RCC 7860 (cell line): Measurements from ENCODE around the gene GTF2H4.
"Not testable (repeated sequence)": the region's sequence is repeated elsewhere in the genome, so short reads cannot be mapped to it uniquely, and the experiment has no call there.

Source experiments
- DNase-seq: peaks from one replicate; pipeline ENCODE4 v3.0.0-alpha.2; 2015; ENCODE audit warnings: low spot score
- FAIRE-seq: peaks from 2 replicates; lab custom pipeline; 2012; peaks lifted over from hg19 to GRCh38; lab: Jason Lieb, UNC

The GTF2H4 gene

GRCh38 chr6:30917487-30917886 lies 9.5 kb downstream of the GTF2H4 start:
- FAIRE-seq (no peak), DNase-seq (no peak)

GRCh38 chr6:30918670-30919069 lies 10.7 kb downstream of the GTF2H4 start:
- no peak for FAIRE-seq
- DNase-seq, result no peak

GRCh38 chr6:30922447-30922852 lies 14.4 kb downstream of the GTF2H4 start:
- no peak for DNase-seq
- no peak for FAIRE-seq

- FAIRE-seq, DNase-seq: not testable (repeated sequence)
Observed at GRCh38 chr6:30924040-30924627, 16.1 kb downstream of the GTF2H4 start.

- DNase-seq, result peak; percentile 37
- no peak for FAIRE-seq
Observed at GRCh38 chr6:30926644-30927043, 18.6 kb downstream of the GTF2H4 start.

GRCh38 chr6:30927080-30927479 lies 19.1 kb downstream of the GTF2H4 start:
- not testable (repeated sequence) for DNase-seq, FAIRE-seq

- no peak for FAIRE-seq
- DNase-seq, result no peak
Observed at GRCh38 chr6:30928677-30929076, 20.7 kb downstream of the GTF2H4 start.

GRCh38 chr6:30930506-30930905 lies 22.5 kb downstream of the GTF2H4 start:
- DNase-seq (no peak), FAIRE-seq (no peak)

- no peak for FAIRE-seq
- DNase-seq, result no peak
Observed at GRCh38 chr6:30931272-30931671, 23.3 kb downstream of the GTF2H4 start.

- DNase-seq, result no peak
Observed at GRCh38 chr6:30931969-30932645, 24.1 kb downstream of the GTF2H4 start, which contains the start of gene SFTA2. TSS of gene SFTA2 (minus strand) at chr6:30932170. CDS start at chr6:30932096, 74 bp downstream.

GRCh38 chr6:30932665-30933365 lies 24.8 kb downstream of the GTF2H4 start:
- DNase-seq (no peak), FAIRE-seq (no peak)

More at GRCh38 chr6:30931969-30932645, 24.1 kb downstream of the GTF2H4 start, which contains the start of gene SFTA2:
- FAIRE-seq, result no peak

GRCh38 chr6:30935018-30935417 lies 27.0 kb downstream of the GTF2H4 start:
- no peak for DNase-seq
- FAIRE-seq, result no peak

- FAIRE-seq (no peak), DNase-seq (no peak)
Observed at GRCh38 chr6:30937265-30937664, 29.3 kb downstream of the GTF2H4 start.

- FAIRE-seq (no peak), DNase-seq (no peak)
Observed at GRCh38 chr6:30938730-30939129, 30.7 kb downstream of the GTF2H4 start.

- no peak for FAIRE-seq
Observed at GRCh38 chr6:30939473-30939872, 31.5 kb downstream of the GTF2H4 start.

GRCh38 chr6:30940361-30940986 lies 32.5 kb downstream of the GTF2H4 start, which contains the start of gene MUCL3:
TSS of gene MUCL3 (plus strand) at chr6:30940973. CDS start at chr6:30941000, 27 bp downstream.
- FAIRE-seq (no peak), DNase-seq (no peak)

More at GRCh38 chr6:30939473-30939872, 31.5 kb downstream of the GTF2H4 start:
- DNase-seq, result no peak

GRCh38 chr6:30942338-30943060 lies 34.5 kb downstream of the GTF2H4 start:
- FAIRE-seq, result peak; percentile 66
- peak; percentile 66 for DNase-seq

- FAIRE-seq, result no peak
- DNase-seq, result no peak
Observed at GRCh38 chr6:30944051-30944450, 36.0 kb downstream of the GTF2H4 start.

GRCh38 chr6:30945281-30945680 lies 37.3 kb downstream of the GTF2H4 start:
- no peak for FAIRE-seq

GRCh38 chr6:30947231-30947630 lies 39.2 kb downstream of the GTF2H4 start:
- FAIRE-seq, result no peak
- DNase-seq, result no peak

More at GRCh38 chr6:30945281-30945680, 37.3 kb downstream of the GTF2H4 start:
- no peak for DNase-seq
